GM12874 (cell line): ENCODE measurements around the gene OR51L1.

Source experiments
- CTCF ChIP-seq: IDR thresholded peaks from 2 replicates; pipeline ENCODE4 v1.5.1; 2011; ENCODE audit warnings: low read depth, mild to moderate bottlenecking, control low read depth, low read length, moderate library complexity; ENCODE audit not compliant: insufficient read depth

OR51L1 gene

GRCh38 chr11:5046754-5047330 lies 52.2 kb downstream of the OR51L1 start:
- TF ChIP-seq CTCF: no peak
